IPS-11a (cell line): ENCODE data around the gene PCK2.
A peak's percentile ranks its signal among the peaks of the same experiment; 100 is the strongest.

Experiments
- H3K4me3 ChIP-seq: one replicate; pipeline ENCODE4 v1.5.1; 2013; ENCODE audit warnings: low read depth, low read length, control low read depth

Gene PCK2

DNA sequence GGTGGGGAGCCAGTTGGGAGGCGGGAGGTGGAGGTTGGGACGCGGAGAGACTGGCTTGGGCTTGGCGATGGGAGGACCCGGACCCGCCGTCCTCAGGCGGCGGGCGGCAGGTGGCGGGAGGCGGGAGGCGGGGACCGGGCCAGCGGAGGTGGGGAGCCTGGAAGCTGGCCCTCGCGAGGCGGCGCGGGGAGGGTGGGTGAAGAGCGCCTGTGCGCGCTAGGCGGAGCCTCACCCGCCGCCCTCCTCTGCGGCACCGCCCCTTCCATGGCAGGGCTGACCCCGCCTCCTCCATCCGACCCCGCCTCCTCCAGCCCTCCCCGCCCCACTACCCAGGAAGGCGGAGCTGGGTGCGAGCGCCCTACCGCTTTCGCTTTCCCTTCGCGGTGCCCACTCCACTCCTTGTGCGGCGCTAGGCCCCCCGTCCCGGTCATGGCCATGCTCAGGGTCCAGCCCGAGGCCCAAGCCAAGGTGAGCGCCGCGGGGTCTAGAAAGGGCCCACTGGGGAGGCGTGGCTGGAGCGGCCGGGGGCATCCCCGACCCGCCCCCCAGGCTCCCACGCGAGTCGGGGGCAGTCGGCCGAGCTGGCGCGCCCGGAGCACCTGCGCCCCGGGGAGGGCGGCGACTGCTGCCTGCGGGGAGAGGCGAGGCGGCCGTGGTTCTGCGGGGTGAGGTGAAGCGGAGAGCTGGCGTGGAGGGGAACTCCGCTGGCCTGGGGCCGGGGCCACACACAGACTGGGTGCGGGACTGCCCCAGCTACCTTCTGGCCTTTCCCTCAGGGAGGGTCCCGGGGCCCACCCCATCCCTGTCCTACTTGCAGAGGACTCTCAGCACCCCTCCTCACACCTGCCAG lies 41.9 kb downstream of the PCK2 start, which contains the start of gene PSME1:
Gene PSME1 (plus strand): TSS at position 361 of the 850 bp plus-strand sequence. CDS start 69 bp downstream, at position 430.
- H3K4me3 ChIP-seq: peak within 1 kb of the TSS; percentile 76

GRCh38 chr14:24136684-24137528 lies 42.8 kb downstream of the PCK2 start:
- H3K4me3 ChIP-seq: peak overlapping the region; percentile 76

- H3K4me3 ChIP-seq: no peak overlapping the region
Observed at GRCh38 chr14:24137529-24138395, 43.7 kb downstream of the PCK2 start.

DNA sequence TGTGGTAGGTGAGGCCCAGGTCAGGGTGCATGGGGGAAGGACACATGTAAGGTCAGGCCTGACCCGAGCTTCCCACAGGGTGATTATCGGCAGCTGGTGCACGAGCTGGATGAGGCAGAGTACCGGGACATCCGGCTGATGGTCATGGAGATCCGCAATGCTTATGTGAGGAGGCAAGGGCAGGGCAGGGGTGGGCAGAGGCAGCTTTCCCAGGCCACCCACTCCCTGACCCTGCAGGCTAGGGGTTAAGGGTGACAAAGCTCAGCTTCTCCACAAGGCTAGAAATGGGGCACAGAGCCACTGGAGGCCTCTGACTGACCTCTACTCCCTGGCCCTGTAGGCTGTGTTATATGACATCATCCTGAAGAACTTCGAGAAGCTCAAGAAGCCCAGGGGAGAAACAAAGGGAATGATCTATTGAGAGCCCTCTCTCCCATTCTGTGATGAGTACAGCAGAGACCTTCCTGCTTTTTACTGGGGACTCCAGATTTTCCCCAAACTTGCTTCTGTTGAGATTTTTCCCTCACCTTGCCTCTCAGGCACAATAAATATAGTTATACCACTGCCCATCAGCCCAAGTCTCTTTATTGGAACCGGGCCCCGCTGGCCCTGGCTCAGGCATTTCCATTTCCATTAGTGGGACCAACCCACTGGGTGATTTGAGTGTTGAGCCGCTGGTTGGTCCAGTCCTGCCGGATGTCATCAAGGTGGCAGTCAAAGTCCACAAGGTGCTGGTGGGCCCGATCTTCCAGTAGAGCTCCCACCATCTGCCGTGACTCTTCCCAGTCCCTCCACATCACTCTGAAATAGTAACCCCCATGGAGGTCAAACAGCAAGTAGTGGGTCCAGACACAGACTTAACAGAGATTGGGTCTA lies 44.5 kb downstream of the PCK2 start:
- H3K4me3 ChIP-seq: no peak overlapping the region

GRCh38 chr14:24139272-24139934 lies 45.3 kb downstream of the PCK2 start:
- no peak overlapping the region for H3K4me3 ChIP-seq

GRCh38 chr14:24141097-24141880 lies 47.2 kb downstream of the PCK2 start, which contains the start of gene EMC9:
Gene EMC9, minus strand, starts transcription at chr14:24141591. Its CDS starts 287 bp downstream, at chr14:24141304.
- peak within 1 kb of the TSS; percentile 99 for H3K4me3 ChIP-seq

DNA sequence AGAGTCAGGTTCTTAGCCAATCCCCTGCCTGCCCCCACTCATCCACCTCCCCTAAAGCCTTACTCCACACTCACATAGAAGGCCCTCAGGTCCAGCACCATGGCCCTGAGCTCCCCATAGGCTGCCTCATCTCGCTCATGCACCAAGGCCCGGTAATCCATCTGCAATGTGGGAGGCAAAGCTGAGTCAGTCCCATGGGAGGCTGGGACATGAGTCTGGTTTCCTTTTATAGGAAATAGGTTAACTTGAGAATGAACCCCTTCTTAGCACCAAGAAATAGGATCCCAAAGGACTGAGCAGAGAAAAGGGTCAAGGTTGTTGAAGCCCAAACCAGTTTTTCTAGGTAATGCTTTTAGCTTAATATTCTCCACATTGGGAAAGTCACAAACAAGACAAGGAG lies 49.4 kb downstream of the PCK2 start:
- no peak overlapping the region for H3K4me3 ChIP-seq

GRCh38 chr14:24144451-24144850 lies 50.3 kb downstream of the PCK2 start:
- no peak overlapping the region for H3K4me3 ChIP-seq

DNA sequence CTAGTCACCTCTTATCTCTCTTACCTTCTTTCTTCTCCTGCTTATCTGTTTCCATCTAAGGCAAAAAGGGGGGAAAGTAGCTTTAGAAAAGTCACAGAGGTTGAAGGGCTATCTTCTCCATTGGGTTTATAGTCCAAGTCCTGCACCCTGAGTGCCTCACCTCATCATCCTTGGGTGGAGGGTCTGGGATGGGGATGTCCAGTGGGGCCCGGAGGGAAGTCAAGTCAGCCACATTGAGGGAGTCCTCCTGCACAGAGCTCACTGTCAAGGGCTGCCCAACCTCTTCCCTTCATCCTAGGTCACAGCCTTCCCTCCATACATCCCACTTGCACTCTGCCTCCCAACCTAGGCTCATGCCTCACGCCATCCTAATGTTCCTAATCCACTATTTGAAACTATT lies 51.1 kb downstream of the PCK2 start:
- H3K4me3 ChIP-seq: no peak overlapping the region

DNA sequence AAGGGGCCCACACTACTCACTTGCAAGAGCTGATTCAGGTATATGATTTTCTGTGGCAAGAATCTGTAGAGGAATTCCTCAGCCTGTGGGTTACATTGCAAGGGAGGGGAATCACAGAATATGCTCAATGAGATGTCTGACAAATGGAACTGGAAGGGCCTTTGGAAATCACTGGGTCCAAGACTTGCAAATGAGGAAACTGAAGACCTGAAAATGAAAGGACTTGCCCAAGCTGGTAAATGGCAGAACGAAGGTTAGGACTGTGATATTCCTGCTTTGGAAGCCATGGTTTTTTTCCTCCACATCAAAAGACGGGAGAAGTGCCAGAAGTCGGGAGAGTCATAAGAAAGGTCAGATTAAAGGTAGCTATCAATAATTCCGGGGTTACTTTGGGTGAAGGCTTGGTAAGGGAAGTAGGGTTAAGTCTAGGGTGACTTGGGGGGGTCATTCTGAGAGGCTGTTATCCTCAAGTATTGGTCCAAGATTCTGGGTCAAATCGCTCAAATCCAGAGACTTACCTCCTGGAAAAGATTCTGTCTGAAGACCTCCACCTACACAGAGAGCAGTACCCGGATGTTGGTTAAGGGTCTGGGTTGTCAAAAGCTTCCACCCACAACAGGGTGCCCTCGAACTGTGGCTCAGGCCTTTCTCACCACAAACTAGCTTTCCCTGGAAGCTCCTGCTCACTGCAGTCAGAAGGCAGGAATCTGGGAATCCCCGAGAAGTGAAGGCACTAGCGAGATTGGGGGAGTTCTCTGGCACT lies 51.8 kb downstream of the PCK2 start:
- peak overlapping the region; percentile 82 for H3K4me3 ChIP-seq

GRCh38 chr14:24146453-24146977 lies 52.4 kb downstream of the PCK2 start, which contains the start of gene PSME2:
Gene PSME2, minus strand, starts transcription at chr14:24146610. Its CDS starts 29 bp downstream, at chr14:24146581.
- peak within 1 kb of the TSS; percentile 94 for H3K4me3 ChIP-seq

GRCh38 chr14:24146978-24147760 lies 53.1 kb downstream of the PCK2 start, which contains the start of gene RNF31:
Gene RNF31, plus strand, starts transcription at chr14:24147498. Its CDS starts 201 bp downstream, at chr14:24147699.
- H3K4me3 ChIP-seq: peak within 1 kb of the TSS; percentile 94

DNA sequence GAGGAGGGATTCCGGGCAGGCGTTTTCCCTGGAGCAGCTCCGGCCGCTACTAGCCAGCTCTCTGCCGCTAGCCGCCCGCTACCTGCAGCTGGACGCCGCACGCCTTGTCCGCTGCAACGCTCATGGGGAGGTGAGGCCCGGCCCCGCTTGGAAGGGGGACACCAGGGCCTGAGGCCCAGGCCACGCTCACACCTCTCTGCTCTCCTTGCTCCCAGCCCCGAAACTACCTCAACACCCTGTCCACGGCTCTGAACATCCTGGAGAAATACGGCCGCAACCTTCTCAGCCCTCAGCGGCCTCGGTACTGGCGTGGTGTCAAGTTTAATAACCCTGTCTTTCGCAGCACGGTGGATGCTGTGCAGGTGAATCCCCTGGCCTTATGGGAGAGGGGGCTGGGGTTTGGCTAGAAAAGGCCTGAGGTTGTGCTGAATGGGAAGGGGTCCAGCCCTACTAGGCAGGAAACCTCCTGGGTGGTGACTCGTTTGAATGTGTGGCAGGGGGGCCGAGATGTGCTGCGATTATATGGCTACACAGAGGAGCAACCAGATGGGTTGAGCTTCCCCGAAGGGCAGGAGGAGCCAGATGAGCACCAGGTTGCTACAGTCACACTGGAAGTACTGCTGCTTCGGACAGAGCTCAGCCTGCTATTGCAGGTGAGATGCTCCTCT lies 53.8 kb downstream of the PCK2 start:
- H3K4me3 ChIP-seq: peak overlapping the region; percentile 94

GRCh38 chr14:24149302-24149969 lies 55.3 kb downstream of the PCK2 start:
- H3K4me3 ChIP-seq: no peak overlapping the region

- H3K4me3 ChIP-seq: no peak overlapping the region
Observed at GRCh38 chr14:24150061-24150460, 56.0 kb downstream of the PCK2 start.
